ENCODE data around the gene ABCB8. TPM values are rescaled to one million over a fixed set of nuclear protein-coding genes. Genes with fewer than 3 reads are reported as not detected.

The ABCB8 gene
- total and polyA plus RNA-seq, 9 of the 15 experiments (the other 6 are each of a cell fraction or from before 2014, with no cell fraction given) = 7.6 to 106 (median 36.3) TPM

DNA sequence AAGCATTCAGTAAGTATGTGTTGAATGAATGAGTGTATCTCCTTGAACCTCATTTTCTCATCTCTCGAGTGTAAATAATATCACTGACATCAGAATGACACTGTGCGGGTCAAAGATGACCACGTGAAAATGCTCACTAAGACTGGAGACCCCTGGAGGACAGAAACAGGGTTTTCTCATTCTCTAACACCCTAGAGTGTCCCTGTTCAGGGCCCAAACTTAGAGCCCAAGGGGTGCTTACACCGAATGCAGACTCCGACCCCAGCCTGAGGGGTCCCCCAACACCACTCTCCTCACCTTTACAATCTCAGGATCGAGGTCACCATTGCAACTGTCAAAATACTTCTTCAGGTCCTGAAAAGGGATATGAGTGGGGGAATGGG lies 28.0 kb downstream of the ABCB8 start (continued):
- TF ChIP-seq, protein P1, sequence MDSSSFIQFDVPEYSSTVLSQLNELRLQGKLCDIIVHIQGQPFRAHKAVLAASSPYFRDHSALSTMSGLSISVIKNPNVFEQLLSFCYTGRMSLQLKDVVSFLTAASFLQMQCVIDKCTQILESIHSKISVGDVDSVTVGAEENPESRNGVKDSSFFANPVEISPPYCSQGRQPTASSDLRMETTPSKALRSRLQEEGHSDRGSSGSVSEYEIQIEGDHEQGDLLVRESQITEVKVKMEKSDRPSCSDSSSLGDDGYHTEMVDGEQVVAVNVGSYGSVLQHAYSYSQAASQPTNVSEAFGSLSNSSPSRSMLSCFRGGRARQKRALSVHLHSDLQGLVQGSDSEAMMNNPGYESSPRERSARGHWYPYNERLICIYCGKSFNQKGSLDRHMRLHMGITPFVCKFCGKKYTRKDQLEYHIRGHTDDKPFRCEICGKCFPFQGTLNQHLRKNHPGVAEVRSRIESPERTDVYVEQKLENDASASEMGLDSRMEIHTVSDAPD (CRISPR knock-in tag; IDR thresholded peaks at IDR 0.05) = no peak
- TF ChIP-seq POLR3G (IDR thresholded peaks at IDR 0.05; ENCODE audit: extremely low read depth, insufficient read length, insufficient replicate concordance) (no peak), ZBTB2 (IDR thresholded peaks at IDR 0.05) (no peak), CBX1 (IDR thresholded peaks at IDR 0.05; ENCODE audit: low read depth) (no peak), SPI1 (IDR thresholded peaks at IDR 0.05; ENCODE audit: borderline replicate concordance, low read depth, low read length) (no peak), ZNF830 (CRISPR knock-in tag; IDR thresholded peaks at IDR 0.05) (no peak), PHF8 (IDR thresholded peaks at IDR 0.05; ENCODE audit: borderline replicate concordance, low read length) (no peak), CBX2 (IDR thresholded peaks at IDR 0.05; ENCODE audit: insufficient read depth, low read length, poor library complexity, severe bottlenecking) (no peak), EZH2 (IDR thresholded peaks at IDR 0.05; ENCODE audit: borderline replicate concordance, low read depth, low read length) (no peak), HDAC8 (tag; IDR thresholded peaks at IDR 0.05) (no peak), MEIS2 (IDR thresholded peaks at IDR 0.05; ENCODE audit: partially characterized antibody) (peak; percentile 71), NCOA2 (IDR thresholded peaks at IDR 0.05; ENCODE audit: partially characterized antibody in 2 of 2) (no peak), POLR2AphosphoS2 (IDR thresholded peaks at IDR 0.05; ENCODE audit: low read length) (no peak), ZKSCAN1 (IDR thresholded peaks at IDR 0.05; ENCODE audit: low read depth, low read length) (no peak), MAFF (IDR thresholded peaks at IDR 0.05; ENCODE audit: low read length) (no peak; the same call in 1 of the 2 replicates), BCL6 (CRISPR knock-in tag; IDR thresholded peaks at IDR 0.05) (no peak), XRCC3 (IDR thresholded peaks at IDR 0.05) (no peak), JUNB (CRISPR knock-in tag; conservative IDR thresholded peaks at IDR 0.05) (no peak), TEAD1 (CRISPR knock-in tag; IDR thresholded peaks at IDR 0.05) (peak in 1 of 2 experiments; percentile 71; a peak in 1 of 4 replicates)
- TF ChIP-seq, protein P2, sequence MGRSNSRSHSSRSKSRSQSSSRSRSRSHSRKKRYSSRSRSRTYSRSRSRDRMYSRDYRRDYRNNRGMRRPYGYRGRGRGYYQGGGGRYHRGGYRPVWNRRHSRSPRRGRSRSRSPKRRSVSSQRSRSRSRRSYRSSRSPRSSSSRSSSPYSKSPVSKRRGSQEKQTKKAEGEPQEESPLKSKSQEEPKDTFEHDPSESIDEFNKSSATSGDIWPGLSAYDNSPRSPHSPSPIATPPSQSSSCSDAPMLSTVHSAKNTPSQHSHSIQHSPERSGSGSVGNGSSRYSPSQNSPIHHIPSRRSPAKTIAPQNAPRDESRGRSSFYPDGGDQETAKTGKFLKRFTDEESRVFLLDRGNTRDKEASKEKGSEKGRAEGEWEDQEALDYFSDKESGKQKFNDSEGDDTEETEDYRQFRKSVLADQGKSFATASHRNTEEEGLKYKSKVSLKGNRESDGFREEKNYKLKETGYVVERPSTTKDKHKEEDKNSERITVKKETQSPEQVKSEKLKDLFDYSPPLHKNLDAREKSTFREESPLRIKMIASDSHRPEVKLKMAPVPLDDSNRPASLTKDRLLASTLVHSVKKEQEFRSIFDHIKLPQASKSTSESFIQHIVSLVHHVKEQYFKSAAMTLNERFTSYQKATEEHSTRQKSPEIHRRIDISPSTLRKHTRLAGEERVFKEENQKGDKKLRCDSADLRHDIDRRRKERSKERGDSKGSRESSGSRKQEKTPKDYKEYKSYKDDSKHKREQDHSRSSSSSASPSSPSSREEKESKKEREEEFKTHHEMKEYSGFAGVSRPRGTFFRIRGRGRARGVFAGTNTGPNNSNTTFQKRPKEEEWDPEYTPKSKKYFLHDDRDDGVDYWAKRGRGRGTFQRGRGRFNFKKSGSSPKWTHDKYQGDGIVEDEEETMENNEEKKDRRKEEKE (IDR thresholded peaks at IDR 0.05; ENCODE audit: borderline replicate concordance in 1 of 2, control insufficient read depth in 1 of 2, low read depth in 2 of 2, low read length in 1 of 2) = no peak
- TF ChIP-seq, protein P3, sequence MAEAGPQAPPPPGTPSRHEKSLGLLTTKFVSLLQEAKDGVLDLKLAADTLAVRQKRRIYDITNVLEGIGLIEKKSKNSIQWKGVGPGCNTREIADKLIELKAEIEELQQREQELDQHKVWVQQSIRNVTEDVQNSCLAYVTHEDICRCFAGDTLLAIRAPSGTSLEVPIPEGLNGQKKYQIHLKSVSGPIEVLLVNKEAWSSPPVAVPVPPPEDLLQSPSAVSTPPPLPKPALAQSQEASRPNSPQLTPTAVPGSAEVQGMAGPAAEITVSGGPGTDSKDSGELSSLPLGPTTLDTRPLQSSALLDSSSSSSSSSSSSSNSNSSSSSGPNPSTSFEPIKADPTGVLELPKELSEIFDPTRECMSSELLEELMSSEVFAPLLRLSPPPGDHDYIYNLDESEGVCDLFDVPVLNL (CRISPR knock-in tag; IDR thresholded peaks at IDR 0.05; ENCODE audit: low read depth) = peak; percentile 53; the same call in 1 of the 2 replicates
- TF ChIP-seq, protein P4, sequence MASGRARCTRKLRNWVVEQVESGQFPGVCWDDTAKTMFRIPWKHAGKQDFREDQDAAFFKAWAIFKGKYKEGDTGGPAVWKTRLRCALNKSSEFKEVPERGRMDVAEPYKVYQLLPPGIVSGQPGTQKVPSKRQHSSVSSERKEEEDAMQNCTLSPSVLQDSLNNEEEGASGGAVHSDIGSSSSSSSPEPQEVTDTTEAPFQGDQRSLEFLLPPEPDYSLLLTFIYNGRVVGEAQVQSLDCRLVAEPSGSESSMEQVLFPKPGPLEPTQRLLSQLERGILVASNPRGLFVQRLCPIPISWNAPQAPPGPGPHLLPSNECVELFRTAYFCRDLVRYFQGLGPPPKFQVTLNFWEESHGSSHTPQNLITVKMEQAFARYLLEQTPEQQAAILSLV (tag; IDR thresholded peaks at IDR 0.05) = no peak

Data from K562 (cell line).